HG02610 (cell line): ENCODE data around the gene FIGNL1.

Experiments
- ATAC-seq: cut with Tn5 transposase; IDR thresholded peaks from one replicate; pipeline ENCODE4 v1.9.1; 2021; ENCODE audit warnings: mild to moderate bottlenecking, moderate library complexity; ENCODE audit not compliant: unreplicated experiment

Gene FIGNL1

GRCh38 chr7:50400114-50400513, 50.0 kb downstream of the FIGNL1 start:
- ATAC-seq = no peak

- ATAC-seq = no peak
Observed at GRCh38 chr7:50399635-50400034, 50.5 kb downstream of the FIGNL1 start.

GRCh38 chr7:50399206-50399605, 50.9 kb downstream of the FIGNL1 start:
- ATAC-seq = no peak

- no peak for ATAC-seq
Observed at GRCh38 chr7:50397971-50398324, 52.2 kb downstream of the FIGNL1 start.

GRCh38 chr7:50397320-50397970, 52.7 kb downstream of the FIGNL1 start:
- ATAC-seq = peak; percentile 78

GRCh38 chr7:50396856-50397255, 53.3 kb downstream of the FIGNL1 start:
- peak; percentile 8 for ATAC-seq

- ATAC-seq = no peak
Observed at GRCh38 chr7:50394315-50394714, 55.8 kb downstream of the FIGNL1 start.
